A549 (cell line): Measurements from ENCODE around the gene MEPCE. TPM values are rescaled to one million over a fixed set of nuclear protein-coding genes. Genes with fewer than 3 reads are reported as not detected.
A peak's percentile ranks its signal among the peaks of the same experiment; 100 is the strongest.

ENCODE experiments used
- ATAC-seq, 2 experiments: fragments of 200-7000 bp in 1 of 2; fragments of >200 bp in 1 of 2; cut with Nextera tagmentation in 1 of 2; cut with Tn5 transposase in 1 of 2; 3 replicates each; pipeline versions ENCODE4 v1.8.0 to v1.9.1; 2018 to 2020; ENCODE audit warnings: mild to moderate bottlenecking in 1 of 2, moderate library complexity in 1 of 2
- CTCF ChIA-PET: fragments of 300-600 bp; sonication (Branson Sonifier 250); formaldehyde crosslinking; extraction: SDS; loops from one replicate; lab custom pipeline; 2021; ENCODE audit warnings: antibody characterized with exemption, inconsistent platforms; lab: Yijun Ruan, JAX
- POLR2A ChIA-PET: fragments of 350-600 bp; formaldehyde crosslinking; extraction: SDS; loops from one replicate; lab custom pipeline; 2021; ENCODE audit warnings: antibody characterized with exemption, inconsistent platforms; lab: Yijun Ruan, JAX
- DNase-seq, 2 experiments: peaks; one replicate each; pipeline versions ENCODE4 v3.0.0 to v3.0.0-alpha.2; 2011 to 2016; ENCODE audit warnings: low read depth in 1 of 2, low spot score in 1 of 2
- FAIRE-seq: peaks from 2 replicates; lab custom pipeline; 2011; peaks lifted over from hg19 to GRCh38; lab: Jason Lieb, UNC
- H3K27ac ChIP-seq, 2 experiments: fragments of >200 bp; sonication (Bioruptor Twin); formaldehyde crosslinking; 3 replicates each; pipeline ENCODE4 v1.5.1; 2016 to 2017
- H3K4me1 ChIP-seq: fragments of >200 bp; sonication (Bioruptor Twin); formaldehyde crosslinking; 3 replicates; pipeline ENCODE4 v1.6.1; 2016
- H3K4me2 ChIP-seq: fragments of >200 bp; sonication (Bioruptor Twin); formaldehyde crosslinking; 3 replicates; pipeline ENCODE4 v1.6.1; 2016
- H3K4me3 ChIP-seq: fragments of >200 bp; sonication (Bioruptor Twin); formaldehyde crosslinking; 3 replicates; pipeline ENCODE4 v1.5.1; 2016
- H3K9me3 ChIP-seq: fragments of >200 bp; sonication (Bioruptor Twin); formaldehyde crosslinking; 3 replicates; pipeline ENCODE4 v1.6.1; 2016
- BCL3 ChIP-seq: fragments of >200 bp; sonication (Bioruptor Twin); formaldehyde crosslinking; IDR thresholded peaks from 3 replicates; pipeline ENCODE4 v1.6.1; 2016
- BHLHE40 ChIP-seq: IDR thresholded peaks from 2 replicates; pipeline ENCODE4 v1.6.1; 2012; ENCODE audit warnings: low read depth, low read length, inconsistent platforms
- CHD4 ChIP-seq: fragments of 200-600 bp; sonication (generic); IDR thresholded peaks from 2 replicates; pipeline ENCODE4 v1.6.1; 2016; ENCODE audit warnings: antibody characterized with exemption, mild to moderate bottlenecking, borderline replicate concordance
- EHF ChIP-seq: fragments of 250-450 bp; sonication (Bioruptor Pico); IDR thresholded peaks from 2 replicates; pipeline ENCODE4 v1.5.0; 2020; ENCODE audit warnings: mild to moderate bottlenecking
- EHMT2 ChIP-seq: fragments of 200-600 bp; sonication (generic); IDR thresholded peaks from 2 replicates; pipeline ENCODE4 v1.6.1; 2016; ENCODE audit warnings: antibody characterized with exemption, low read depth, mild to moderate bottlenecking, moderate library complexity
- FOSB ChIP-seq: fragments of 250-450 bp; sonication (Bioruptor Pico); IDR thresholded peaks from 2 replicates; pipeline ENCODE4 v1.5.0; 2020; ENCODE audit warnings: mild to moderate bottlenecking, moderate library complexity
- FOSL2 ChIP-seq, 2 experiments: fragments of 450-650 bp in 1 of 2; fragments of >200 bp in 1 of 2; sonication (Bioruptor Twin) in 1 of 2; formaldehyde crosslinking; IDR thresholded peaks; 2 replicates each; pipeline versions ENCODE4 v1.5.0 to v1.6.1; 2016 to 2020; ENCODE audit warnings: mild to moderate bottlenecking in 1 of 2, moderate library complexity in 1 of 2
- FOXS1 ChIP-seq: fragments of 250-450 bp; sonication (Bioruptor Pico); IDR thresholded peaks from 2 replicates; pipeline ENCODE4 v1.5.0; 2020; ENCODE audit warnings: mild to moderate bottlenecking, moderate library complexity
- HMGXB4 ChIP-seq: fragments of 250-450 bp; sonication (Bioruptor Pico); IDR thresholded peaks from 2 replicates; pipeline ENCODE4 v1.5.0; 2021; ENCODE audit warnings: mild to moderate bottlenecking, moderate library complexity, borderline replicate concordance
- HOXA7 ChIP-seq: fragments of 250-450 bp; sonication (Bioruptor Pico); IDR thresholded peaks from 2 replicates; pipeline ENCODE4 v1.5.0; 2020; ENCODE audit warnings: mild to moderate bottlenecking, moderate library complexity
- HOXB13 ChIP-seq: fragments of 250-450 bp; sonication (Bioruptor Pico); IDR thresholded peaks from 2 replicates; pipeline ENCODE4 v1.5.0; 2020; ENCODE audit warnings: low read depth, mild to moderate bottlenecking, moderate library complexity
- HOXB5 ChIP-seq: fragments of 250-450 bp; sonication (Bioruptor Pico); IDR thresholded peaks from 2 replicates; pipeline ENCODE4 v1.5.0; 2020; ENCODE audit warnings: mild to moderate bottlenecking, moderate library complexity
- JUN ChIP-seq, 2 experiments: fragments of >200 bp; sonication (Bioruptor Twin); formaldehyde crosslinking; IDR thresholded peaks; 2 replicates in 1 of 2; 3 replicates in 1 of 2; pipeline ENCODE4 v1.6.1; 2016 to 2017
- JUNB ChIP-seq: fragments of >200 bp; sonication (Bioruptor Twin); formaldehyde crosslinking; IDR thresholded peaks from 2 replicates; pipeline ENCODE4 v1.6.1; 2016
- KDM1A ChIP-seq: fragments of 200-600 bp; sonication (generic); IDR thresholded peaks from 2 replicates; pipeline ENCODE4 v1.6.1; 2016; ENCODE audit warnings: low read depth, mild to moderate bottlenecking
- MAFK ChIP-seq: fragments of 450-650 bp; IDR thresholded peaks from 2 replicates; pipeline ENCODE4 v1.6.1; 2014; ENCODE audit not compliant: partially characterized antibody
- MYC ChIP-seq: IDR thresholded peaks from 2 replicates; pipeline ENCODE4 v1.6.1; 2012; ENCODE audit warnings: mild to moderate bottlenecking, inconsistent platforms, low read length, improper control_type of control experiment, borderline replicate concordance
- NFE2L2 ChIP-seq: fragments of 150-350 bp; conservative IDR thresholded peaks from 2 replicates; pipeline ENCODE4 v1.6.1; 2014; ENCODE audit warnings: low read length
- NR3C1 ChIP-seq: fragments of >200 bp; sonication (Bioruptor Twin); formaldehyde crosslinking; IDR thresholded peaks from 3 replicates; pipeline ENCODE4 v1.6.1; 2017
- PBX3 ChIP-seq: IDR thresholded peaks from 2 replicates; pipeline ENCODE4 v1.6.1; 2012
- PHF8 ChIP-seq: fragments of 200-600 bp; sonication (generic); IDR thresholded peaks from 2 replicates; pipeline ENCODE4 v1.6.1; 2016; ENCODE audit warnings: low read depth, mild to moderate bottlenecking, antibody characterized with exemption, moderate library complexity, borderline replicate concordance
- POLR2A ChIP-seq: IDR thresholded peaks from 2 replicates; pipeline ENCODE4 v1.6.1; 2012; ENCODE audit warnings: mild to moderate bottlenecking, low read length
- RARB ChIP-seq: fragments of 250-450 bp; sonication (Bioruptor Pico); IDR thresholded peaks from 2 replicates; pipeline ENCODE4 v1.8.0; 2021; ENCODE audit warnings: mild to moderate bottlenecking, moderate library complexity
- RFX5 ChIP-seq: fragments of 450-650 bp; IDR thresholded peaks from 2 replicates; pipeline ENCODE4 v1.7.1; 2014; ENCODE audit warnings: antibody characterized with exemption, mild to moderate bottlenecking, moderate library complexity
- SREBF2 ChIP-seq: fragments of 450-650 bp; IDR thresholded peaks from 2 replicates; pipeline ENCODE4 v1.6.1; 2014; ENCODE audit warnings: mild to moderate bottlenecking, moderate library complexity
- ZNF302 ChIP-seq: fragments of 250-450 bp; sonication (Bioruptor Pico); IDR thresholded peaks from 2 replicates; pipeline ENCODE4 v1.9.0; 2021; ENCODE audit warnings: inconsistent platforms, mild to moderate bottlenecking, moderate library complexity
- WGBS: methylation state at CpG from one replicate; pipeline ENCODE4 v1.1.6; 2017; ENCODE audit errors: missing lambda C conversion rate; 5-methylcytosine and 5-hydroxymethylcytosine counted together
- polyA minus RNA-seq: library from RNA; depleted of rRNA, polyadenylated mRNA; stranded (reverse); fragments of >200 nt; gene quantifications from 2 replicates; pipeline ENCODE4 v1.2.3, GENCODE V29; 2011; rRNA and poly(A)+ RNA removed
- polyA plus RNA-seq, 4 experiments: library from polyadenylated mRNA; depleted of rRNA in 3 of 4; stranded (reverse); fragments of >200 nt; fragmentation: RNase III in 1 of 4; extraction: RNeasy Plus Mini Kit Qiagen cat#74134 plus additional on column Dnase treatment in 1 of 4; gene quantifications; 2 replicates in 3 of 4; 3 replicates in 1 of 4; pipeline ENCODE4 v1.2.3, GENCODE V29; 2011 to 2017
- TF ChIP-seq, protein P1 (sequence below): fragments of 150-350 bp; IDR thresholded peaks from 2 replicates; pipeline ENCODE4 v1.6.1; 2014; ENCODE audit warnings: low read depth, mild to moderate bottlenecking, low read length
- TF ChIP-seq, protein P2 (sequence below): fragments of 200-600 bp; sonication (generic); IDR thresholded peaks from 2 replicates; pipeline ENCODE4 v1.6.1; 2016; ENCODE audit warnings: antibody characterized with exemption, mild to moderate bottlenecking, moderate library complexity
- TF ChIP-seq, protein P3 (sequence below): fragments of >200 bp; sonication (Bioruptor Twin); formaldehyde crosslinking; IDR thresholded peaks from 2 replicates; pipeline ENCODE4 v1.6.1; 2016

The MEPCE gene
- polyA plus RNA-seq (2011; rRNA removed), result 10.0 and 13.1 TPM in 2 replicates
- 19.7 and 25.3 TPM in 2 replicates for polyA plus RNA-seq (2012; cell fraction: cytosol; rRNA removed)
- 30.0 and 34.0 TPM in 2 replicates for polyA plus RNA-seq (2012; cell fraction: nucleus; rRNA removed)
- 36.7 to 38.4 TPM (median 38.2 TPM) in 3 replicates for polyA plus RNA-seq (2017; fragmentation: RNase III; extraction: RNeasy Plus Mini Kit Qiagen cat#74134 plus additional on column Dnase treatment)
- 22.3 and 25.4 TPM in 2 replicates for polyA minus RNA-seq

DNA sequence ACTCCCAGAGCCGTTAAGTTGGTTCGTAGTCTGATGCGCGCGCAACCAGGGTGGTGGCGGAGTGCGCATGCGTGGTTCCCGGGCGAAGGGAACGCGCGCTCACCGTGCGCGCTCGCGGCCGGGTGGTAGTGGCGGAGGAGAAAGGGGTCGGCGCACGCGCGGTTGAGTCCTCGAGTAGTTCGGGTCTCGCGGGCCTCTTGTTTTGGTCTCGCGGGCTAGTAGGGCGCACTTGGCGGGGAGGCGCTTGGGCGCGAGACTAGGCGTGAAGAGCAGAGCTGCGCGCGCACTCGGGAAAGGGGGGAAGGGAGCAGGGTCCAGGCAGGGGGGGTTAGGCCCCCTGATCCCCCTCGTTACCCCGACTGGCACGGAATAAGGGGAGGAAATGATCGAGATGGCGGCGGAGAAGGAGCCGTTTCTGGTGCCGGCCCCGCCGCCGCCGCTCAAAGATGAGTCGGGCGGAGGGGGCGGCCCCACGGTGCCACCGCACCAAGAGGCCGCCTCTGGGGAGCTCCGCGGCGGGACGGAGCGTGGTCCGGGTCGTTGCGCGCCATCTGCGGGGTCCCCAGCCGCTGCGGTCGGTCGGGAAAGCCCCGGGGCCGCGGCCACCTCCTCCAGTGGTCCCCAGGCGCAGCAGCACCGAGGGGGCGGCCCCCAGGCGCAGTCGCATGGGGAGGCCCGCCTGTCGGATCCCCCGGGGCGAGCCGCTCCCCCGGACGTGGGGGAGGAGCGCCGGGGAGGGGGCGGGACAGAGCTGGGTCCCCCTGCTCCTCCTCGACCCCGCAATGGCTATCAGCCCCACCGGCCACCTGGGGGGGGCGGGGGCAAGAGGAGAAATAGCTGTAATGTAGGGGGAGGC, at the start of gene MEPCE:
MEPCE (plus strand) TSS at position 195 of the 856 bp plus-strand sequence; CDS start at position 383, 188 bp downstream.
- peak; percentile 42 to 77 for ATAC-seq
- CTCF ChIA-PET, result interaction anchor here (0.8 to 1.8 kb wide), 4 partner anchors 20 to 134 kb away, joined by 3 to 7 read pairs (median 3); no protein-coding TSS in a partner anchor
- peak within 1 kb of the TSS; percentile 93 to 100 for H3K27ac ChIP-seq
- FAIRE-seq, result no peak
- H3K4me3 ChIP-seq, result peak within 1 kb of the TSS; percentile 86
- peak; percentile 97 to 99 for DNase-seq
- peak within 1 kb of the TSS; percentile 88 for H3K4me2 ChIP-seq
- POLR2A ChIA-PET, result interaction anchor here (0.5 to 2.8 kb wide), 34 partner anchors 7 to 1539 kb away, joined by 3 to 23 read pairs (median 6); partner anchors contain the start of genes AGFG2, BUD31, FBXO24 and GPC2
- H3K9me3 ChIP-seq, result peaks cover 5% of the 10 kb centered on the region; the same call in 1 of the 3 replicates
- WGBS, result 1% methylated on average over 29 of the region's 95 CpGs
- peaks cover 31% of the 10 kb centered on the region for H3K4me1 ChIP-seq
- TF ChIP-seq KDM1A (no peak), NR3C1 (no peak), PBX3 (no peak; the same call in 1 of the 2 replicates), ZNF302 (CRISPR knock-in tag) (no peak), SREBF2 (no peak), FOXS1 (CRISPR knock-in tag) (no peak), BCL3 (no peak), RFX5 (no peak), JUNB (no peak), HOXB13 (no peak), HMGXB4 (0 out of 2 replicates have a peak, but pooled peaks have one; percentile 50), POLR2A (peak; percentile 36; the same call in 1 of the 2 replicates), BHLHE40 (no peak), HOXA7 (peak; percentile 65), JUN (IDR thresholded peaks at IDR 0.05) (peak in 1 of 2 experiments; percentile 12; a peak in 1 of 5 replicates), CHD4 (no peak), NFE2L2 (no peak), MYC (no peak), FOSL2 (IDR thresholded peaks at IDR 0.05) (no peak), FOSL2 (CRISPR knock-in tag; IDR thresholded peaks at IDR 0.05) (no peak), FOSB (CRISPR knock-in tag) (peak; percentile 77; the same call in 1 of the 2 replicates), EHF (CRISPR knock-in tag) (peak; percentile 16; the same call in 1 of the 2 replicates), HOXB5 (CRISPR knock-in tag) (no peak), RARB (CRISPR knock-in tag) (peak; percentile 25; the same call in 1 of the 2 replicates), MAFK (no peak), PHF8 (peak; percentile 39; the same call in 1 of the 2 replicates), EHMT2 (no peak)
- TF ChIP-seq, protein P1, sequence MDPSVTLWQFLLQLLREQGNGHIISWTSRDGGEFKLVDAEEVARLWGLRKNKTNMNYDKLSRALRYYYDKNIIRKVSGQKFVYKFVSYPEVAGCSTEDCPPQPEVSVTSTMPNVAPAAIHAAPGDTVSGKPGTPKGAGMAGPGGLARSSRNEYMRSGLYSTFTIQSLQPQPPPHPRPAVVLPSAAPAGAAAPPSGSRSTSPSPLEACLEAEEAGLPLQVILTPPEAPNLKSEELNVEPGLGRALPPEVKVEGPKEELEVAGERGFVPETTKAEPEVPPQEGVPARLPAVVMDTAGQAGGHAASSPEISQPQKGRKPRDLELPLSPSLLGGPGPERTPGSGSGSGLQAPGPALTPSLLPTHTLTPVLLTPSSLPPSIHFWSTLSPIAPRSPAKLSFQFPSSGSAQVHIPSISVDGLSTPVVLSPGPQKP, result no peak
- TF ChIP-seq, protein P2, sequence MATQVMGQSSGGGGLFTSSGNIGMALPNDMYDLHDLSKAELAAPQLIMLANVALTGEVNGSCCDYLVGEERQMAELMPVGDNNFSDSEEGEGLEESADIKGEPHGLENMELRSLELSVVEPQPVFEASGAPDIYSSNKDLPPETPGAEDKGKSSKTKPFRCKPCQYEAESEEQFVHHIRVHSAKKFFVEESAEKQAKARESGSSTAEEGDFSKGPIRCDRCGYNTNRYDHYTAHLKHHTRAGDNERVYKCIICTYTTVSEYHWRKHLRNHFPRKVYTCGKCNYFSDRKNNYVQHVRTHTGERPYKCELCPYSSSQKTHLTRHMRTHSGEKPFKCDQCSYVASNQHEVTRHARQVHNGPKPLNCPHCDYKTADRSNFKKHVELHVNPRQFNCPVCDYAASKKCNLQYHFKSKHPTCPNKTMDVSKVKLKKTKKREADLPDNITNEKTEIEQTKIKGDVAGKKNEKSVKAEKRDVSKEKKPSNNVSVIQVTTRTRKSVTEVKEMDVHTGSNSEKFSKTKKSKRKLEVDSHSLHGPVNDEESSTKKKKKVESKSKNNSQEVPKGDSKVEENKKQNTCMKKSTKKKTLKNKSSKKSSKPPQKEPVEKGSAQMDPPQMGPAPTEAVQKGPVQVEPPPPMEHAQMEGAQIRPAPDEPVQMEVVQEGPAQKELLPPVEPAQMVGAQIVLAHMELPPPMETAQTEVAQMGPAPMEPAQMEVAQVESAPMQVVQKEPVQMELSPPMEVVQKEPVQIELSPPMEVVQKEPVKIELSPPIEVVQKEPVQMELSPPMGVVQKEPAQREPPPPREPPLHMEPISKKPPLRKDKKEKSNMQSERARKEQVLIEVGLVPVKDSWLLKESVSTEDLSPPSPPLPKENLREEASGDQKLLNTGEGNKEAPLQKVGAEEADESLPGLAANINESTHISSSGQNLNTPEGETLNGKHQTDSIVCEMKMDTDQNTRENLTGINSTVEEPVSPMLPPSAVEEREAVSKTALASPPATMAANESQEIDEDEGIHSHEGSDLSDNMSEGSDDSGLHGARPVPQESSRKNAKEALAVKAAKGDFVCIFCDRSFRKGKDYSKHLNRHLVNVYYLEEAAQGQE, result peak; percentile 80
- TF ChIP-seq, protein P3, sequence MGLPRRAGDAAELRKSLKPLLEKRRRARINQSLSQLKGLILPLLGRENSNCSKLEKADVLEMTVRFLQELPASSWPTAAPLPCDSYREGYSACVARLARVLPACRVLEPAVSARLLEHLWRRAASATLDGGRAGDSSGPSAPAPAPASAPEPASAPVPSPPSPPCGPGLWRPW, result no peak
